Gastrocnemius medialis (tissue), 4 donors: ENCODE measurements around the gene CLEC18C.

Experiments used
- POLR2A ChIP-seq, 2 donors: fragments of 450-650 bp; IDR thresholded peaks; one replicate each; pipeline ENCODE4 v1.6.1; 2017; ENCODE audit warnings: antibody characterized with exemption in 2 of 2, mild to moderate bottlenecking in 2 of 2, moderate library complexity in 2 of 2
- TF ChIP-seq, protein P1 (sequence below), 5 experiments: fragments of 450-650 bp in 3 of 5; fragments of 200-600 bp in 2 of 5; sonication (generic) in 2 of 5; IDR thresholded peaks in 4 of 5; conservative IDR thresholded peaks in 1 of 5; 1 replicate in 4 of 5; 2 replicates in 1 of 5; pipeline ENCODE4 v1.5.1; 2016 to 2019; ENCODE audit warnings: antibody characterized with exemption in 5 of 5, mild to moderate bottlenecking in 3 of 5, moderate library complexity in 3 of 5

- TF ChIP-seq, protein P1, sequence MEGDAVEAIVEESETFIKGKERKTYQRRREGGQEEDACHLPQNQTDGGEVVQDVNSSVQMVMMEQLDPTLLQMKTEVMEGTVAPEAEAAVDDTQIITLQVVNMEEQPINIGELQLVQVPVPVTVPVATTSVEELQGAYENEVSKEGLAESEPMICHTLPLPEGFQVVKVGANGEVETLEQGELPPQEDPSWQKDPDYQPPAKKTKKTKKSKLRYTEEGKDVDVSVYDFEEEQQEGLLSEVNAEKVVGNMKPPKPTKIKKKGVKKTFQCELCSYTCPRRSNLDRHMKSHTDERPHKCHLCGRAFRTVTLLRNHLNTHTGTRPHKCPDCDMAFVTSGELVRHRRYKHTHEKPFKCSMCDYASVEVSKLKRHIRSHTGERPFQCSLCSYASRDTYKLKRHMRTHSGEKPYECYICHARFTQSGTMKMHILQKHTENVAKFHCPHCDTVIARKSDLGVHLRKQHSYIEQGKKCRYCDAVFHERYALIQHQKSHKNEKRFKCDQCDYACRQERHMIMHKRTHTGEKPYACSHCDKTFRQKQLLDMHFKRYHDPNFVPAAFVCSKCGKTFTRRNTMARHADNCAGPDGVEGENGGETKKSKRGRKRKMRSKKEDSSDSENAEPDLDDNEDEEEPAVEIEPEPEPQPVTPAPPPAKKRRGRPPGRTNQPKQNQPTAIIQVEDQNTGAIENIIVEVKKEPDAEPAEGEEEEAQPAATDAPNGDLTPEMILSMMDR (IDR thresholded peaks at IDR 0.05 in 4 of 5, conservative IDR thresholded peaks at IDR 0.05 in 1 of 5) = no peak
- no peak for TF ChIP-seq POLR2A (IDR thresholded peaks at IDR 0.05)
Observed at GRCh38 chr16:70160388-70160787, 13.2 kb upstream of the CLEC18C start.
